OCI-LY7 (cell line): ENCODE results near the gene AGAP2.

ENCODE experiments used
- EZH2phosphoT487 ChIP-seq: fragments of 200-600 bp; sonication (generic); IDR thresholded peaks from 2 replicates; pipeline ENCODE4 v1.6.1; 2018; ENCODE audit warnings: low read depth, borderline replicate concordance, mild to moderate bottlenecking, mixed run types, antibody characterized with exemption, low read length, moderate library complexity, mixed read lengths
- TF ChIP-seq, protein P1 (sequence below): fragments of 200-600 bp; sonication (generic); conservative IDR thresholded peaks from 2 replicates; pipeline ENCODE4 v1.5.1; 2014; ENCODE audit warnings: mild to moderate bottlenecking, antibody characterized with exemption, low read length, moderate library complexity, mixed read lengths

DNA sequence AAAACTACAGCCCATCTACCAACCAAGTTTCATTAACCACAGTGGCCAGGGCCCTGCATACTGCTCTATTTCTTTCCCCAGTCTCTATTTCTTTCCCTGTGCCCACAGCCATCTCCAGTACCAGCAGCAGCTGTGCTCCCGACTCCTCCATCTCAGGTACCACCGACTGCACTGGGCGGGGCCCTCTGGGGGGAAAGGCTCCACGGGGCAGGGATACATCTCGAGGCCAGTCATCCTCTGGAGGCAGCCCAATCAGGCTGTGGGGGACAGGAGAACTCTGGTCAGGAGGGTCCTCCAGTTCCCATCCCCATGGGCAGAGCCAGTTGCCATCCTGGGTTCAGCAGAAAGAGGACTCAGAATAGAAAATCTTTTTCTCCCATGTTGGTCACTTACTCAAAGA is 10.5 kb upstream of the AGAP2 start:
- TF ChIP-seq, protein P1, sequence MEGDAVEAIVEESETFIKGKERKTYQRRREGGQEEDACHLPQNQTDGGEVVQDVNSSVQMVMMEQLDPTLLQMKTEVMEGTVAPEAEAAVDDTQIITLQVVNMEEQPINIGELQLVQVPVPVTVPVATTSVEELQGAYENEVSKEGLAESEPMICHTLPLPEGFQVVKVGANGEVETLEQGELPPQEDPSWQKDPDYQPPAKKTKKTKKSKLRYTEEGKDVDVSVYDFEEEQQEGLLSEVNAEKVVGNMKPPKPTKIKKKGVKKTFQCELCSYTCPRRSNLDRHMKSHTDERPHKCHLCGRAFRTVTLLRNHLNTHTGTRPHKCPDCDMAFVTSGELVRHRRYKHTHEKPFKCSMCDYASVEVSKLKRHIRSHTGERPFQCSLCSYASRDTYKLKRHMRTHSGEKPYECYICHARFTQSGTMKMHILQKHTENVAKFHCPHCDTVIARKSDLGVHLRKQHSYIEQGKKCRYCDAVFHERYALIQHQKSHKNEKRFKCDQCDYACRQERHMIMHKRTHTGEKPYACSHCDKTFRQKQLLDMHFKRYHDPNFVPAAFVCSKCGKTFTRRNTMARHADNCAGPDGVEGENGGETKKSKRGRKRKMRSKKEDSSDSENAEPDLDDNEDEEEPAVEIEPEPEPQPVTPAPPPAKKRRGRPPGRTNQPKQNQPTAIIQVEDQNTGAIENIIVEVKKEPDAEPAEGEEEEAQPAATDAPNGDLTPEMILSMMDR = no peak
- TF ChIP-seq EZH2phosphoT487 = no peak
